NCI-H82 (cell line): ENCODE results near the gene PDE8A.
A peak's percentile ranks its signal among the peaks of the same experiment; 100 is the strongest.

Experiments
- DNase-seq: peaks from one replicate; lab custom pipeline; 2025; lab: John Stamatoyannopoulos, UW

PDE8A gene

DNA sequence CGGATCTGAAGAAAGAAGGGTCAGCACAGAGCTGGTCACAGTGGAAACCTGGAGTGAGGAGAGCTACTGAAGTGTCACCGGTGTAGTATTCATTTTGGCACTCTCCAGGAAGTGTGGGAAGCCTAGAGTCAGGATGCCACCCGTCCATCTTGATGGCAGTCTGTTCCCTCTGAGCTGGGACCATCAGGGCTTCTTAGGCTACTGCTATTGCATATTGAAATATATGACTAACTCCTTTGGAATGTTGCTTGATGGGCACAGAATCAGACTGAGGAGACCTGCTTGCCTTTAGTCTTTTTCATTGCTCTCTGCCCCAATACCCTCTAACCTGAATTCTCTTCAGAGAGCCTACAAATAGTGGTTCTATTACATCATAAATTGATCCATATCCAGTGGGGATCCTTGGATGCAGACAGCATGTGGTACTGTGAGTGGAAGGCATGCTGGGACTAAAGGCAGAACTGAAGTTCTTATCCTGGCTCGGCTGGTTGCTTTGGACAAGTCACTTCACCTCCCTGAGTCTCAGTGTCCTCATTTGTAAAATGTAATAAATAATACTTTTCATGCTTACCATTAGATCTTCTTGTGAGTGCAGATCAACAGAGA is 143.5 kb downstream of the PDE8A start:
- no peak for DNase-seq

DNA sequence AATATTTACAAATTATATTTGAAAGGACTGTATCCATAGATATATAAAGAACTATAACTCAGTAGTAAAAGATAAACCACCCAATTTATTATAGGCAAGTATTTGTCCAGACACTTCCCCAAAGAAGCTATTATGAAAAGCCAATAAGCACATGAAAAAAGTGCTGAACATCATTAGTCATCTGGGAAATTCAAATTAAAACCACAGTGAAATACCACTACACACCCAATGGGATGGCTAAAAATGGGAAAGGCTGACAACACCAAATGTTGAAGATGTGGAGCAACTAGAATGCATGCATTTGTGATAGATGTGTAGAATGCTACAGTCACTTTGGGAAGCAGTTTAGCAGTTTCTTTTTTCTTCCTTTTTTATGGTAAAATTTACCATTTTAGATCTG is 147.0 kb downstream of the PDE8A start:
- DNase-seq: no peak

DNA sequence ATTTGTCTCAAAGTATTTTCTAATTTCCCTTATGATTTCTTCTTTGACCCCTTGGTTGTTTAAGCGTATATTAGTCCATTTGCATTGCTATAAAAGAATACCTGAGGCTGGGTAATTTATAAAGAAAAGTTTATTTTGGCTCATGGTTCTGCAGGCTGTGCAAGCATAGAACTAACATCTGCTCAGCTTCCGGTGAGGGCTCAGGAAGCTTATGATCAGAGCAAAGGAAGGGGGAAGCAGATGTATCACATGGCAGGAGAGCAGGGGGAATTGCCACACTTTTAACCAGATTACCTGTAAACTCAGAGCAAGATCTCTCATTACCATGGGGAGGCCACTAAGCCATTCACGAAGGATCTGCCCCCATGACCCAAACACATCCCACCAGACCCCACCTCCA is 148.2 kb downstream of the PDE8A start:
- DNase-seq: peak; percentile 93

DNA sequence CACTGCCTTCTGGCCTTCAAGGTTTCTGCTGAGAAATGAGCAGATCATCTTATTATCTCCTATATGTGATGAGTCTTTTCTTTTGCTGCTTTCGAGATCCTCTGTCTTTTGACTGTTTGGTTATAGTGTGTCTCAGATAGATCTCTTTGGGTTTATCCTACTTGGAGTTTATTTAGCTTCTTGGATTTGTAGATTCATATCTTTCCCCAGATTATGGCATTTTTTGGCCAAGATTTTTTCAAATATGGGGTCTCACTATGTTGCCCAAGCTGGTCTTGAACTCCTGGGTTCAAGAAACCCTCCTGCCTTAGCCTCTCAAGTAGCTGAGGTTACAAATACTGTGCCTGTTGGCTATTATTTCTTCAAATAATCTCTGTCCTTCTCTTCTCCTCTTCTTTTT is 150.3 kb downstream of the PDE8A start:
- DNase-seq: no peak

DNA sequence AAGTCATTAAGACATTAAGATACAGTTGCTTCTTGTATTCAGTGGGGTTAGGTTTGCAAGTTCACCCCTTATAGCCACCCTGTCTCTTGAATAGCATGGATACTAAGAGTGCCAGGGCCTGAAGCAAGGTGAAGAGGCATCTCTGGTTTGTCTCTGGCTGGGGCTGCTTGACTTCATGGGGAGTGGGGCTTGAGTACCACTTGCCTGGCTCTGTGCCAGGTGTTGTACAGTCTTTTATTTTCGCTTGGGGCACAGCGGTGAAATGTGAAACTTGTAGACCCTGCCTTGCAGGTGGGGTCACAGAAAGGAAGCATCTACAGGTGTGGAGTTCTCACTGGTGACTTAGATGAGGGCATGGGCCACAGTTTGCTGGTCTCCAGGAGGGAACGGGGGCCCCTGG is 152.1 kb downstream of the PDE8A start:
- no peak for DNase-seq

DNA sequence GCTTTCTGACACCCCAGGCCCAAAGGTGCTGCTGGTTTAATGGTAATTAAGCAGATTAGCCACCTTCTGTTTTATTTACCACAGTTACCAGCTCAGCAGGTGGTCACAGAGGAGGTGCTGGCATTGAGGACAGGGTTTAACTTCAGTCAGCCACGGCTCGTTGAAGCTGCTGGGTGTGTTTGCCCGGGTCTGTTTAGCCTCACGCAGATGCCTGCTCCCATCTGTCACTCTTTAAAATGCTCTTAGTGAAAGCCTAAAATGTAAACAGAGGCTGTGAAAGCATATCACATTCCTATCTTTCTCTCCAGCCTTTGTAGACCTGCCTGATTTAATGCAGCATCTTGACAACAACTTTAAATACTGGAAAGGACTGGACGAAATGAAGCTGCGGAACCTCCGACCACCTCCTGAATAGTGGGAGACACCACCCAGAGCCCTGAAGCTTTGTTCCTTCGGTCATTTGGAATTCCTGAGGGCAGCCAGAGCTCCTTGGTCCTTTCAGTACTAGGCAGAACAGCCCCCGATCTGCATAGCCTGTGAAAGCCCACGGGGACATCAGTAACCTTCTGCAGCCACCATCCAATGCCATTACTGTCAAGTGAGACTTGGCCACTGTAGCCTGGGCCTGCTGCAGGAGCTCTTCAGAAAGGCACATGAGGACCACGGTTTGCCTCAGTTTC is 156.0 kb downstream of the PDE8A start:
- DNase-seq: peak; percentile 99

DNA sequence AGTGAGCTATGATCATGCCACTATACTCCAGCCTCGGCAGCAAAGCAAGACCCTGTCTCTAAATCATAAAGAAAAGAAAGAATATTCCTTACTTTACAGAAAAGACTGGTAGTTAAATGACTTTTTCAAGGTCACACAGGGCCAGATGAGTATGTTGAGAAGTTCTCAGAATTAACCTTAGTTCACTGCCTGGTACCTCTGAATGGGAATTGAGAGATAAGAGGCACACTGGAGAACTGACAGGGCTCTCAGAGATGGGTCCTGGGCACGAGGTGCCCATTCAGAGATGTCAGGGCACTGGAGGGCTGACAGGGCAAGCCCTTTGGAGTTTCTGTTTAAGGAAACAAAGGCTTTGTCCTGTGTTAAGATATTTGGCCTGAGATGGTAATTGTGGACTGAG is 157.7 kb downstream of the PDE8A start:
- no peak for DNase-seq

DNA sequence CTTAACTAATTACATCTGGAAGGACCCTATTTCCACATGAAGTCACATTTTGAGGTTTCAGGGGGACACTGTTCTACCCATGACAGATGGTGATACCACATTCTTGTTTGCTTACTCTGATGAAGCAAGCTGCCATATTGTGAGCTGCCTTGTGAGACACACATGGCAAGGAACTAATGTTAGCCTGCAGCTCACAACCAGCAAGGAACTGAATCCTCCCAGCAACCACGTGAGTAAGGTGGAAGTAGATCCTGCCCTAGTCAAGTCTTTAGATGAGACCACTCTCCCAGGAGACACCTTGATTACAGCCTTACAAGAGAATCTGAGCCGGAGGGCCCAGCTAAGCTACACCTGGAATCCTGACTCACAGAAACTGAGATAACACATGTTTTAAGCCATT is 160.1 kb downstream of the PDE8A start:
- DNase-seq: peak; percentile 44

DNA sequence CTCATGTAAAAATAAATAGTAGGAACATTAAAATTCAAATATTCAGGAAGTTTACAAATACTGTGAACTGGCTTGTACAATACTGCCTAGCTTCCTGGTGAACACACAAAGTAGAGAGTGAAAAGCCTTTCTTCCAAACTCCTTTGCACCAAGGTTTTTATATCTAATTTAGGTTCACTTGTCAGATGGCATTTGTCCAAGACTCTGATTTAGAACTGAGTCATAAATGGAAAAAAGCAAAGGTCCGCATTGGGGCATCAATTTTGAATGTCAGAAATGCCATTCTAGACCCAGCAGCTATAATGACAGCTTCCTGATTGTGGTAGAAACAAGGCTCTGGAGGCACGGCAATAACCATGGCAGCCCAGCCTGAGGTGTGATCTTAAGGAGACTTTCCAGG is 160.7 kb downstream of the PDE8A start:
- no peak for DNase-seq

DNA sequence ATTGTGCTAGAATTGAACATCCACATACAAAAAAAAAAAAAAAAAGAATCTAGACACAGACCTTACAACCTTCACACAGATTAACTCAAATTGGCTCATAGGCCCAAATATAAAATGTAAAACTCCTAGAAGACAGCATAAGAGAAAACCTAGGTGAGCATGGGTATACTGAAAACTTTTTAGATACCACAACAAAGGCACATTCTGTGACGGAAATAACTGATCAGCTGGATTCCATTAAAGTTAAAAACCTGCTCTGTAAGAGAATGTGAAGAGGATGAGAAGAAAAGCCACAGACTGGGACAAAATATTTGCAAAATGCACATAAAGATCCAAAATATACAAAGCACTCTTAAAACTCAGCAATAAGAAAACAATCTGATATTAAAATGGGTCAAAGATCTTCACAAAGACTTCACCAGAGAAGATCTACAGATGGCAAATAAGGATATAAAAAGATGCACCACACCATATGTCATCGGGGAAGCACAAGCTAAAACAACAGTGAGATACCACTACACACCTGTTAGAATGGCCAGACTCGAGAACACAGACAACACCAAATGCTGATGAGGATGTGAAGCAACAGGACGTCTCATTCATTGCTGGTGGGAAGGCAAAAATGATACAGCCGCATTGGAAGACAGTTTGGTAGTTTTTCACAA is 167.9 kb downstream of the PDE8A start:
- DNase-seq: peak; percentile 58

DNA sequence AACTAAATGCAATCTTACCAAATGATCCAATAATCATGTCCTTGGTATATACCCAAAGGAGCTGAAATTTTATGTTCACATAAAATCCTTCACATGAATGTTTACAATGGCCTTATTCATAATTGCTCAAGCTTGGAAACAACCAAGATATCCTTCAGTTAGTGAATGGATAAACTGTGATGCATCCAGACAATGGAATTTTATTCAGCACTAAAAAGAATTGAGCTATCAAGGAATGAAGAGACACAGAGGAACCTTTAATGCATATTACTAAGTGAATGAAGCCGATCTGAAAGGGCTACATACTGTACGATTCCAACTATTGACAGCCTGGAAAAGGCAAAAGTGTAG is 168.4 kb downstream of the PDE8A start:
- no peak for DNase-seq

DNA sequence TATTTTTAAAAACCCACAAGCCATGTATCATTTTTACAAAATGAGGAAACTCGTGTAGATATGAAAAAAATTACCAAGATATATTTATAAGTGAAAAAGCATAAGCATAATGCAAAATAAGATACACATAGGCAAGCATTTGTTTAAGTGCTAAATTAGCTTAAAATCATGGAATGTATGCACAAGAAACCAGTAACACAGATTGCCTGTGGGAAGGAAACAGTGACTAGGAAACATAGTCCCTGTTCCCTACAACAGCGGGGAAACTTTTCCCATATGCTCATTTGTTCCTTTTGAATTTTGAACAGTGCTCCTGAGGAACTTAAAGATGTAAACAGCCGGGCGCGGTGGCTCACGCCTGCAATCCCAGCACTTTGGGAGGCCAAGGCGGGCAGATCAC is 169.5 kb downstream of the PDE8A start:
- no peak for DNase-seq

DNA sequence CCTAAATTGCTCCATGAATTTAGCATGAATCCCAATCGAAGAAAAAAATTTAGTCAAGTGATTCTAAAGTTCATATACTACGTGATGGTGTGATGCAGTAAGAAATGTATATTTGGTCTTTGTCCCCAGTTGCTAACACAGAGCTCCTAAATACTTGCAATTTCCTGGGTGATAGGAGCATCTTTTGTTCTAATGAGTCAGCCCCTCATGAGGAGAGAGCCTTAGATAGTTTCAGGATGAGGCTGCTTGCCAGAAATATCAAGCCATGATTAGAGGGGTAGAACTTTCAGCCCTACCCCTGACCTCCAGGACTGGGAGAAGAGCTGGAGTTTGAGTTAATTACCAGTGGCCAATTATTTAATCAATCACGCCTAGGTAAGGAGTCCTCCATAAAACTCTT is 170.2 kb downstream of the PDE8A start:
- DNase-seq: no peak

DNA sequence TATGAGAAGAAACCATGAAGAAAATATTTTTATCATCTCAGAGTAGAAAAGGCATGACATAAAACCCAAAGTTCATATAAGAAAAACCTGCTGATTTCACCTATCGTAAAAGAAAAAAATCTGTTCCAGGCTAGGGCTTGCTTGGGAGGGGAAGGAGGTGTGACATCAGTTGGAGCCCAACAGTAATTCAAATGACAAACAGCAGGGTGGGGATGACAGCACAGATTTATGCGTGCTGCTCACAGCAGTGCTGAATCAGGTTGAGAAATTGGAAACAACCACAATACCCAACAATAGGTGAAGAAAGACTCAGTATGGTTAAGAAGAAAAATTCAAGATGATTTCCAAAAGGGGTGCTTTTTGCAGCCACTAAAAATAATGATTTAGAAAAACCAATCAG is 172.4 kb downstream of the PDE8A start:
- peak; percentile 40 for DNase-seq

DNA sequence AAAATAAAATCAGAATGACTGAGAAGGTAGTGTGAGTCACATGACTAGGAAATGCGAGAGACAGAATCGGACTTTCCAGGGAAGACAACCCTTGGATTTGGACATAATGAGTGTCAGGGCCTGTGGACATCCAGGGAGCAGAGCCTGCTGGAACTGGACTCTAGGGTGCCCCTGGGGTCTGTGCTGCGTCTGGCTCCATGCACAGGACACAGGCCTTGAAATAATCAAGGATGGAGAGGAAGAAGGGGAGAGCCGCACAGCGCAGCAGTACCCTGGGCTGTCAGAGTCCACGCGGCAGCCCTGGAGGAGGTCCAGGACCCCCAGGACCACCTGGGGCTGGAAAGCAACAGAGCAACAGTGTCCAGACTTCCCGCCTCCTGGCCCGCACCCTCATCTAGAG is 173.7 kb downstream of the PDE8A start:
- no peak for DNase-seq

DNA sequence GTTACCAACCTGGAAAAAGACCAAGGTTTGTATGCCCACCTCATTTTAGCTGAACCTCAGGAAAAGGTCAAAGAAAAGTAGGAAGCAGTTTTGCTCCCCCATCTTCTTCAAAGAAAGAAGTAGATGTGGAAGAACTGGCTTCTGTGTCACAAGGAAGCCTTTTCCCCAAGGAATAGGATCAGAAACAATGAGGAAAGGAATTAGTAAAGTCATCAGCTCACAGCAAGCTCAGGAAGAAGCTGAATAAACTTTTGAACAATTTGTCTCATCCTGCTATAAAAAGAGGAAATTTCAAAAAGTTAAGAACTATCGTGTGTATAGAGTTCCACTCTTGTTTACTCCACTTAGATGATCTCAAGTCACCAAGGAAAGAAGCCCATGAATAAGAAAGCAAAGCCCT is 174.2 kb downstream of the PDE8A start:
- DNase-seq: no peak

DNA sequence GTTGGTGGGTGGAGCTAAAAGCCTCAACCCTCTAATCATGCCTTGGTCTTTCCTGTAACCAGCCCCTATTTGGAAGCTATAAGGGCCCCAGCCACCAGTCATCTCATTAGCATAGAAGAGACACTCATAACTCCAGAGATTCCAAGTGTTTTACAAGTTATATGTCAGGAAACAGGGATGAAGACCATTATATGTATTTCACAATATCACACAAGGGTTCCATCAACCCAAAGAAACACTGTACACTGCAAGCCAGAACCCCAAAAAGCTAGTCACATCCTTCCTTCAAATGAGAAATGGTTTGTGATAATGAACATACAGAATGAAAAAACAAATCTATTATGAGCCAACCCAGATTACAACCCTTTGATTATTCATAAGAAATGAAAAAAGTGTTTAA is 175.7 kb downstream of the PDE8A start:
- DNase-seq: no peak

DNA sequence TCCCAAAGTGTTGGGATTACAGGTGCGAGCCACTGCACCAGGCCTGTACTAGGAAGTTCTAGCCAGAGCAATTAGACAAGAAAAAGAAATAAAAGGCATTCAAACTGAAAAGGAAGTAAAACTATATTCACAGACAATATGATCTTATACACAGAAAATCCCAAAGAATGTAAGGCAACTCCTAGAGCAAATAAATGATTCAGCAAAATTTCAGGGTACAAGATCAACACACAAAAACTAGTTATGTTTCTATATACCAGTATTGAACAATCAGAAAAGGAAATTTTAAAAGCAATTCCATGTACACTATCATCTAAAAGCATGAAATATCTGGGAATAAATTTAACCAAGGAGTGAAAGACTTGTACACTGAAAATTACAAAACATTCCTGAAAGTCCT is 180.6 kb downstream of the PDE8A start:
- DNase-seq: no peak

DNA sequence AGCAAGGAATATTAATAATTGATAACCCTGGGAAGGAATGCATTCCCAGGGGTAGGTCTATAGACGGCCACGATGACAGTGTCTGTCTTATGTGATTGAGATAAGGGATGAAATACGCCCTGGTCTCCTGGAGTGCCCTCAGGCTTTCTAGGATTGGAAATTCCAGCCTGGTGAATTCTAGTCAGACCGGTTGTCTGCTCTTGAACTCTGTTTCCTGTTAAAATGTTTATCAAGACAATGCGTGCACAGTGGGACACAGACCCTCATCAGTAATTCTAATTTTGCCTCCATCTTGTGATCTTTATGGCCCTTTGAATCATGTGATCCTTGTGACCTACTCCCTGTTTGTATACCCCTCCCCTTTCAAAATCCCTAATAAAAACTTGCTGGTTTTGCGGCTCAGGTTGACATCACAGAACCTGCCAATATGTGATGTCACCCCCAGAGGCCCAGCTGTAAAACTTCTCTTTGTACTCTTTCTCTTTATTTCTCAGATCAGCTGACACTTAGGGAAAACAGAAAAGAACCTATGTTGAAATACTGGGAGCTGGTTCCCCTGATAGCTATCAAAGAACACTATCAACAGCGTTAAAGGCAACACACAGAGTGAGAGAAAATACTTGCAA is 183.3 kb downstream of the PDE8A start:
- no peak for DNase-seq

DNA sequence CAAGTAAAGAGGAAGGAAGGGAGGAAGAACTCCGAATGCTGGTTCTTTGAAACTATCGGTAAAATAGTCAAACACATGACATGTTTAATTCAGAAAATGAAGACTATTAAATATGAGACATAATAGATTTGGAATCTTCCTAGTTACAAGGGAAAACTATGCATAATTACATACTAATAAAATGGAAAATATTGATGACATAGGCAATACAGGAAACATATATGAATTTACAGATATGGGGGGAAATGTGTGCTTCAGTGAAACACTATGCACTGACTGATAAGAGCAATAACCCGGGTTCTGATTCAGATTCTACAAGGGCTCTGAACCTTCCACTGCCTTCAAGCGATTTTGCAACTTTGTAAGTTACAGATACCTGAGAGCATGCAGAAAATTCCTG is 185.9 kb downstream of the PDE8A start:
- no peak for DNase-seq

DNA sequence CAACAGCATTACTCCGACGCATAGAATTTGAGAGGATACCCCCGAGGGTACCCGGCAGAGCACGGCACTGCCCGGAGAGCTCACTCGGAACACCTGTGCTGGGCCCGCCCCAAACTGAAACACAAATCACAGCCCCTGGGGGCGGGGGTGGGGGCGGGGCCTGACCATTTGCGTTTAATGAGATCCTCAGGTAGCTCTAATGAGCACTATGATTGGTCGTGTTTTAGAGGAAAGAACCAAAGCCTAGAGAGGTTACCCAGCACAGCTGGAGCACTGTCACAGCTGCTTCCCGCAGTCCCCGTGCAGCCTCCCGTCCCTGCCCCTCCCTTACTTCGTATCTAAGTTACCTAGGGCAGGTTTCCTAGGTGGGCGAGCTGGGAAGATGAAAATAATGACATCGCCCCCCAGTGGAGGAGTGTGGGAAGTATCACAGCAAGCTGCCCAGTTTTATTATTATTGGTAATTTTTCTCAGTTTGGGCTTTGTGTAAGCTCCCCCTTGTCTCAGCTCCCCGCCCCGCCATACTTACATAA is 187.1 kb downstream of the PDE8A start:
- DNase-seq: peak; percentile 61

DNA sequence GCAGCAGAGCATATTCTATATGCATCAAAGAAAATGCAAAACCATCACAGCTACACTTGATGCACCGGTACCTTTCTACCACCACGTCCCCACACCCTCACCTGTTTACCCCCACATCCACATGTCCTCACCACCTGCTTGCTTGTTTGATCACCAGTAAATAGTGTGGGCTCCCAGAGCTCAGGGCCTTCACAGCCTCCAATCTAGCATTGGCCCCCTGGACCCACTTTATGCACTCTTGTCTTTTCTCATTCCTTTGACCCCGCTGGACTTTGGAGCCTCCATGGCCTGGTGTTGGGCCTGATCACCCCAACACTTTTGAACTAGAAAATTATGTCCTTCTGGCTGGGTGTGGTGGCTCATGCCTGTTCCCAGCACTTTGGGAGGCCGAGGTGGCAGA is 190.1 kb downstream of the PDE8A start:
- no peak for DNase-seq

DNA sequence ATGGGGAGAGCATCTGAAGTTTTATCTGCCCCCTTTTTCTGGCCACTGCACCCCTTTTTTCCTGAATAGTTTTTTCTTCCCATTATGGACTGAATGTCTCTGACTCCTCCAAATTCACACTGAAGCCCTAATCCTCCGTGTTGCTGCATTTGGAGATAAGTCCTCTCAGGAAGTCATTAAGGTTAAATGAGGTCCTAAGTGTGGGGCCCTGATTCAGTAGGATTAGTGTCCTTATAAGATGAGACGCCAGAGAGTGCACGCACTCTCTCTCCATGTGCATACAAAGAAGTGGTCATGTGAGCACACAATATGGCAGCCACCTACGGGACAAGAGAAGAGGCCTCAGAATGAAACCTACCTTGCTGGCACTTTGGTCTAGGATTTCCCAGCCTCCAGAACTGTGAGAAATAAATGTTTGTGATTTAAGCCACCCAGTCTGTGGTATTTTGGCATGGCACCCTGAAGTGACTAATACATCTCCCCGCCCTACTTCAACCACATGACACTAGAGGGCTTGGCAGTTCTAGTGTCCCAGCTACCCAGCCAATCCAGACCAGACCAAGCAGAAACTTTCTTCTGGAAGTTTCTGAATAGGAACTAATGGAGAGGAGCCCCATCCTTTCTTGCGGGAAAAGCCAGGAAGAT is 191.3 kb downstream of the PDE8A start:
- peak; percentile 73 for DNase-seq
